Measurements from ENCODE around the gene SCAMP2. TPM values are rescaled to one million over a fixed set of nuclear protein-coding genes. Genes with fewer than 3 reads are reported as not detected.

Gene SCAMP2
- total and polyA plus RNA-seq, 4 donors, result 51.2 to 122 (median 82.7) TPM

GRCh38 chr15:74842581-74843444, 30.4 kb downstream of the SCAMP2 start, which contains the start of gene ULK3:
Gene ULK3, minus strand, starts transcription at chr15:74843156. Its CDS starts 51 bp downstream, at chr15:74843105.
- peak within 1 kb of the TSS; percentile 84 for H3K4me3 ChIP-seq
- peaks cover 0 to 32% (median 5%) of the 10 kb centered on the region in 4 donors for H3K36me3 ChIP-seq (ENCODE audit: control insufficient read depth in 4 of 4, insufficient read depth in 4 of 4, low read length in 4 of 4)
- H3K4me1 ChIP-seq (ENCODE audit: control insufficient read depth in 5 of 5, insufficient read depth in 5 of 5, low read length in 5 of 5), result peaks cover 0 to 15% (median 0%) of the 10 kb centered on the region in 5 donors
- H3K27me3 ChIP-seq (ENCODE audit: control insufficient read depth in 3 of 3, insufficient read depth in 3 of 3, low read length in 2 of 3), result no peaks in the 10 kb centered on the region
- peak; percentile 56 for TF ChIP-seq CTCF (IDR thresholded peaks at IDR 0.05; ENCODE audit: control extremely low read depth, extremely low read depth)
- ATAC-seq (ENCODE audit: insufficient read depth, low FRiP score) (peak; percentile 95), DNase-seq (peak; percentile 91 to 94 (median 93))
- 0 to 1% methylated on average over 70 to 84 of the region's 84 CpGs for WGBS, 2 donors
- peak within 1 kb of the TSS in 1 of 2 donors; percentile 27 for H3K9ac ChIP-seq (ENCODE audit: insufficient read depth in 1 of 2, low read length in 2 of 2)
- no peaks in the 10 kb centered on the region for H3K9me3 ChIP-seq (ENCODE audit: control insufficient read depth in 4 of 4, insufficient read depth in 3 of 4, low read length in 3 of 4)
- H3K27ac ChIP-seq (ENCODE audit: low read depth in 1 of 2, low read length in 1 of 2), result peak within 1 kb of the TSS; percentile 87 to 91

- H3K4me1 ChIP-seq (ENCODE audit: control insufficient read depth in 5 of 5, insufficient read depth in 5 of 5, low read length in 5 of 5), result peaks cover 0 to 15% (median 0%) of the 10 kb centered on the region in 5 donors
- H3K27ac ChIP-seq (ENCODE audit: low read depth in 1 of 2, low read length in 1 of 2), result peak overlapping the region in 1 of 2 donors; percentile 89
- no peaks in the 10 kb centered on the region for H3K27me3 ChIP-seq (ENCODE audit: control insufficient read depth in 3 of 3, insufficient read depth in 3 of 3, low read length in 2 of 3)
- no peaks in the 10 kb centered on the region for H3K9me3 ChIP-seq (ENCODE audit: control insufficient read depth in 4 of 4, insufficient read depth in 3 of 4, low read length in 3 of 4)
- DNase-seq (no peak), ATAC-seq (ENCODE audit: insufficient read depth, low FRiP score) (no peak)
- TF ChIP-seq CTCF (IDR thresholded peaks at IDR 0.05; ENCODE audit: control extremely low read depth, extremely low read depth), result no peak
- H3K9ac ChIP-seq (ENCODE audit: insufficient read depth in 1 of 2, low read length in 2 of 2), result peak overlapping the region in 1 of 2 donors; percentile 27
- H3K4me3 ChIP-seq, result peak overlapping the region; percentile 84
- peaks cover 0 to 31% (median 4%) of the 10 kb centered on the region in 4 donors for H3K36me3 ChIP-seq (ENCODE audit: control insufficient read depth in 4 of 4, insufficient read depth in 4 of 4, low read length in 4 of 4)
- WGBS, 2 donors, result 83 to 91% methylated on average over 14 of the region's 14 CpGs
Observed at GRCh38 chr15:74841891-74842373, 31.2 kb downstream of the SCAMP2 start.

- WGBS, 2 donors, result 89 to 91% methylated on average over 9 of the region's 9 CpGs
- Histone ChIP-seq H3K4me3 (no peak overlapping the region), H3K27me3 (ENCODE audit: control insufficient read depth in 3 of 3, insufficient read depth in 3 of 3, low read length in 2 of 3) (no peaks in the 10 kb centered on the region), H3K9me3 (ENCODE audit: control insufficient read depth in 4 of 4, insufficient read depth in 3 of 4, low read length in 3 of 4) (no peaks in the 10 kb centered on the region), H3K4me1 (ENCODE audit: control insufficient read depth in 5 of 5, insufficient read depth in 5 of 5, low read length in 5 of 5) (peaks cover 0 to 15% (median 0%) of the 10 kb centered on the region in 5 donors), H3K9ac (ENCODE audit: insufficient read depth in 1 of 2, low read length in 2 of 2) (no peak overlapping the region), H3K36me3 (ENCODE audit: control insufficient read depth in 4 of 4, insufficient read depth in 4 of 4, low read length in 4 of 4) (peaks cover 0 to 37% (median 4%) of the 10 kb centered on the region in 4 donors), H3K27ac (ENCODE audit: low read depth in 1 of 2, low read length in 1 of 2) (no peak overlapping the region)
- DNase-seq (no peak), ATAC-seq (ENCODE audit: insufficient read depth, low FRiP score) (no peak)
- TF ChIP-seq CTCF (IDR thresholded peaks at IDR 0.05; ENCODE audit: control extremely low read depth, extremely low read depth), result no peak
Observed at GRCh38 chr15:74840851-74841775, 32.1 kb downstream of the SCAMP2 start.

Data from lung (tissue), 12 donors.